Rectal smooth muscle tissue (tissue), 1 donor: ENCODE data around the gene MUSK.
A peak's percentile ranks its signal among the peaks of the same experiment; 100 is the strongest.

ENCODE experiments used
- H3K27ac ChIP-seq: one replicate; pipeline ENCODE4 v1.7.0; 2013; ENCODE audit warnings: low read depth, low read length, inconsistent platforms
- H3K27me3 ChIP-seq: one replicate; pipeline ENCODE4 v1.7.0; 2013; ENCODE audit warnings: low read length; ENCODE audit not compliant: control insufficient read depth, insufficient read depth
- H3K36me3 ChIP-seq: one replicate; pipeline ENCODE4 v1.7.0; 2013; ENCODE audit warnings: low read length; ENCODE audit not compliant: control insufficient read depth, insufficient read depth
- H3K4me1 ChIP-seq: one replicate; pipeline ENCODE4 v1.7.0; 2013; ENCODE audit warnings: low read length; ENCODE audit not compliant: control insufficient read depth, insufficient read depth
- H3K4me3 ChIP-seq: one replicate; pipeline ENCODE4 v1.7.0; 2013; ENCODE audit warnings: low read length
- H3K9ac ChIP-seq: one replicate; pipeline ENCODE4 v1.7.0; 2013; ENCODE audit warnings: low read length

Gene MUSK

DNA sequence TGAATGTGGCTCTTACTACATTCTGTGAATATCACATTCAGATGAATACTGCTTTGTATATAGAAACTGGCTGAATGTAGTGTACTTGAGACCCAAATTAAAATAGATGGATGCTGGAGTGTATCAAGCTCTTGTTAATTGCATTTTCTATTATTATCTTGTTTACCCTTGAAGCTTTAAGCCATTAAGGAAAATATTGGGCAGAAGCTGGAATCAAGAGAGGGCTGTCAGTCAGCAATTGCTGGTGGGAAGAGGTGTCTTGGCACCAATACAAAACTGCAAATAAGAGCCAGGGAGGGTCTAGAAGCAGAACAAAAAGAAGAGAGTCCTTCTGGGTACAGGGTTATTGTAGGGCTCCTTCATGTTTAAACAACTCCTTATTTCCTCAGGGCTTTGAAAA is 38.8 kb downstream of the MUSK start:
- Histone ChIP-seq H3K9ac (no peak overlapping the region), H3K27me3 (no peaks in the 10 kb centered on the region), H3K27ac (no peak overlapping the region), H3K36me3 (no peaks in the 10 kb centered on the region), H3K4me1 (no peaks in the 10 kb centered on the region), H3K4me3 (no peak overlapping the region)

DNA sequence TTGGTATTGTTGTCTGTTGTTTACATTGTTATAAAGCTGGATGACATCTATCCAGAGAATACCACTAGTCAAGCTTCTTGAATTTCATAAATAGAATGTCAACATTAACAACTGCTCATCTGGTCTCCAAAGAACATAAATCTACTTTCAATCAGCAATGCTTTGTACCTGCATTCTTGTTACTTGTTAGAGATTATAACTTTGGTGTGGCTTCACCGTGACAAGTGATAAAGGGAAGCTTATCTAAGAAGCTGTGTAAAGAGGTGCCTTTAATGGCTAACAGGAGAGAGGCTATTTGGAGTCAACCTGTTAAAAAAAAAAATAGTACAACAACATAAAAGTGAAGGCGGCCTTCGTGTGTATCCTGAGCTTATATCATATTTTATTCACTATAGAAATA is 41.8 kb downstream of the MUSK start:
- H3K4me3 ChIP-seq, result no peak overlapping the region
- no peaks in the 10 kb centered on the region for H3K36me3 ChIP-seq
- H3K27me3 ChIP-seq, result no peaks in the 10 kb centered on the region
- H3K9ac ChIP-seq, result no peak overlapping the region
- no peak overlapping the region for H3K27ac ChIP-seq
- H3K4me1 ChIP-seq, result no peaks in the 10 kb centered on the region

DNA sequence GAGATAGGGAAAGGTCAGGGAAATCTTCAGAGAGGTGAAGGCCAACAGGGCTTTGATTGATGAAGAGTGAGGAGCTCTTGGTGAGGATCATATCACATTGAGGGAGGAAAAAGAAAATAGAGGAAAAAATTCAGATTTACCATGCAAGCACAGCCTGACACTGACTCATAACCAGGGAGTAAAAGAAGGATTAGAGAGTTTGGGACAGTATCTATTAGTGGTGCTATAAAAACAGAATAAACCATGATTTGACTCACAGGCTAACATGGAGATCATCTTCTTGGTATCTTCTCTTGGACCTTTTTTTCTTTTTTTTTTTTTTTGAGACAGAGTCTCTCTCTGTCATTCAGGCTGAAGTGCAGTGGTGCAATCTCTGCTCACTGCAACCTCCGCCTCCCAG is 44.4 kb downstream of the MUSK start:
- H3K9ac ChIP-seq, result no peak overlapping the region
- H3K27me3 ChIP-seq, result no peaks in the 10 kb centered on the region
- no peaks in the 10 kb centered on the region for H3K4me1 ChIP-seq
- no peak overlapping the region for H3K4me3 ChIP-seq
- no peaks in the 10 kb centered on the region for H3K36me3 ChIP-seq
- H3K27ac ChIP-seq, result no peak overlapping the region

DNA sequence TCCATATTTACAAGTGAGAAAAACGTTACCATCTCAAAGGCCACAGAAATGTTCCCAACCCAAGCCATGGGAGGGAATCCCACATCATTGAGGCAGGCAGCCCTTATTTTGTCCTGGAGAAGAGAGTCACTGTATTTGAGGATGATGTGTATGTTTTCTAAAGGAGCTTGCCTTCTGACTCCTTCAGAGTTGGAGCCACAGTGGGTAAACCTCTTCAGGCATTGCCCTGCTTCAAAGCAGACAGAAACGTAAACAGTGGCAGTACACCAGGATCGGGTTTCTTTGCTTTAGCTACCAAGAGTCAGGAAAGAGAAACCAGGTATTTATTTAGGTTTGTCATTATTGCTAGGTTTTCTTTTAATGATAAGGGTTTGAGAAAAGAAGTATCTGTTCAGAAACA is 45.7 kb downstream of the MUSK start:
- Histone ChIP-seq H3K27ac (no peak overlapping the region), H3K27me3 (no peaks in the 10 kb centered on the region), H3K4me1 (no peaks in the 10 kb centered on the region), H3K36me3 (no peaks in the 10 kb centered on the region), H3K4me3 (no peak overlapping the region), H3K9ac (no peak overlapping the region)

DNA sequence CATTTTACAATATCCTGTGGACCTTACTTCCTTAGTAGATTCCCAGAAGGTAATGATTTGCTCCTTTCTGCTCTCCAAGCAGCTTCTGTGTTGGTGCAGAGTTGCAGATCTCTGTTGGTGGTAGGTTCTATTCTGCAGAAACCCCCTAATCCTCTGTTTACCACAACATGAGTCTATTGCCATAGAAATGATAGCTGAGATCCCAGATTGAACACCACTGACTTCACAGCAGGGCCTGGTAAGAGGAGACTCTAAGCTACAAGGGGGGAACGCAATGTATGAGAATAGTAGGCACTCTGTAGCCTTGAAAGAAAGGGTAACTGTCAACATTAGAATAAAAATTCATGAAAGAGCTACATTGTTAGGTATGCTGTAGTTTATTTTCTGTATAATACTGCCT is 59.5 kb downstream of the MUSK start:
- H3K27me3 ChIP-seq, result no peaks in the 10 kb centered on the region
- no peak overlapping the region for H3K4me3 ChIP-seq
- H3K36me3 ChIP-seq, result no peaks in the 10 kb centered on the region
- no peak overlapping the region for H3K27ac ChIP-seq
- no peaks in the 10 kb centered on the region for H3K4me1 ChIP-seq
- no peak overlapping the region for H3K9ac ChIP-seq

DNA sequence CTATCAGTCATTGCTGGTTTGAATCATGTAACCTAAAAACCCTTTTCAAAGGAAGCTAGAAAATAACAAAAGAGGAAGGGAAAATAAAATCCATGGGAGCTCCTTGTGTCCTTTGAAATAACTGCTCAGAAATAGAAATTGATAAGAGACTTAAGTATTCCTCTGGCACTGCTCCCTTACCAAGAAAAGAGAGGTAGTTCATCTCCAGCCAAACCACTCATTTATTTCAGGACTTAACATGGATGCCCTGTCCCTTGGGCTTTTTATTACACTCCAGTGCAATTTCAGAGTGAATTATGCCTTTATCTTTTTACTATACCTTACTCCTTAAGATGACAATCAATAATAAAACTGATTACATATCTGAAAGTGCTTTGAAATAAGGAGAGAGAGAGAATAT is 61.0 kb downstream of the MUSK start:
- Histone ChIP-seq H3K4me1 (no peaks in the 10 kb centered on the region), H3K4me3 (no peak overlapping the region), H3K9ac (no peak overlapping the region), H3K27me3 (no peaks in the 10 kb centered on the region), H3K27ac (no peak overlapping the region), H3K36me3 (no peaks in the 10 kb centered on the region)

DNA sequence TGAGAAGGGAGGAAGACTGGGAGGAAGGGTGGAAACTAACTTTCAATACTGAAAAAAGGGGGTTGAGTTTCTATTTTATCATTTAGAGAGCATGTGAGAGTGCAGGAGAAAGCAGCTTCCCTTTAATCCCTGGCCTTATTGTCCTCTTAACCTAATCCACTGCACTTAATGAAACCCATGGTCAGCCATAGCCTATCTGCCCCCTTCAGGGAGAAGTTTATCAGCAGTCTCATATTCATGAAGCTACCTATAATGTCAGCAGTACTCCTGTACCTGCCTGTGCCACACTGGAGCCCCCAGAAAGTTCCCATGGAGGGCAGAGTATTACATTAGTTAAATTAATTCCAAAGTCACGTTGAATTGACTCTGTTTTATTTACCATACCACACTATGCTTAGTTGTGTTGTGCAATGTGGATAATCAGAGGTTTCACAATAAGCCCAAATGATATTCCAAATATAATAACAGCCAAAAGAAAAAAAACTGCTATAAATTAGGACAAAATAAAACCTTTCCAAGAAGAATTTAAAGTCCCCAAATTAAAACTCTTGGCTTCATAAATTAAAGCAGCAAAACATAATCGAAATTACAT is 62.9 kb downstream of the MUSK start:
- no peak overlapping the region for H3K9ac ChIP-seq

DNA sequence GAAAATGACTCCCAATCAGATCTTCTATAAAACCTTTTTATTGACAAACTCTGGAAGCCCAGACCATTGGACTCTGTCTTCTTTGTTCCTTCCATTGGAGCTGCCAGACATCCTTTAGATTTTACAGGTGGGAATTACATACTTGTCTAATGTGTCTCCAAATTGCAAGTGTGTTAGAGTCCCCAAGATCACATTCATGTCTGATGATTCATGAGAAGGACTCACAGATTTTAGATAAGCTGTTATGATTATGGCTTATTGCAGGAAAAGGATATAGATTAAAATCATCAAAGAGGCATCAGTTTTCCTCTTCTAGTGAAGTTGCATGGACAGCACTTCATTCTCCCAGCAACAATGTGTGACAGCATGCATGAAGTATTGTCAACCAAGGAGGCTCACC is 70.4 kb downstream of the MUSK start:
- no peaks in the 10 kb centered on the region for H3K27me3 ChIP-seq
- peaks cover 6% of the 10 kb centered on the region for H3K4me1 ChIP-seq
- H3K9ac ChIP-seq, result no peak overlapping the region
- H3K4me3 ChIP-seq, result no peak overlapping the region
- no peaks in the 10 kb centered on the region for H3K36me3 ChIP-seq
- H3K27ac ChIP-seq, result no peak overlapping the region

More for the DNA sequence above, 62.9 kb downstream of the MUSK start:
- H3K36me3 ChIP-seq, result no peaks in the 10 kb centered on the region
- no peaks in the 10 kb centered on the region for H3K27me3 ChIP-seq
- no peak overlapping the region for H3K4me3 ChIP-seq
- no peaks in the 10 kb centered on the region for H3K4me1 ChIP-seq
- H3K27ac ChIP-seq, result no peak overlapping the region

DNA sequence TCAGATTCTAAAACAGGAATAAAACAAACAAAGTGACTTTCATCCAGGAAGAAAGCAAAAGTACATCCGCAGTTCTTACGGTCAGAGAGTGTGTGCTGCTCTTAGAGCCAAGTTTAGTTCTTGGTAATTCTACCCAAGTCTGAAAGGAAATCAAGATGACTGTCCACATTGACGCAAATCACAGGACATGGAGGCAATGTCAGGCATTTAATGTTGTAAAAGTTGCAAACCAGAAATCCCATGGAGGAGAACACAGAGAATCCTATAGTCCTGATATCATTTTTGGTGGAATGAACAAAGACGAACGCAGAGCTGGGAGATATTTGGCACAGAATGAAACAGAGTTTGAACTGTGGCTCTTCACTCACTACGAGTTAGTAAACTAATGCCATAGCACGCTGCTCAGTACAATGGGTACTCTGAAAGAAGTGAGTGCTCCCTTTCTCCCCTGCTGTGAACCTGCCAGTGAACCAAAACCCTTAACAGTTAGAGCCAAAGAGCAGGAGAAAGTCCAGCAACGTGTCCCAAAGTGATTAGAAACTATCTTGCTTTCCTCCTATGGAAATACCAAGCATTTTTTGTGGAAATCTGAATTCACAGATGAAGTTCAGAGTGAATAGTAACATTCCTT is 74.3 kb downstream of the MUSK start:
- peak overlapping the region; percentile 58 for H3K27ac ChIP-seq
- no peaks in the 10 kb centered on the region for H3K36me3 ChIP-seq
- H3K4me1 ChIP-seq, result peaks cover 15% of the 10 kb centered on the region
- H3K4me3 ChIP-seq, result no peak overlapping the region
- no peak overlapping the region for H3K9ac ChIP-seq
- no peaks in the 10 kb centered on the region for H3K27me3 ChIP-seq

DNA sequence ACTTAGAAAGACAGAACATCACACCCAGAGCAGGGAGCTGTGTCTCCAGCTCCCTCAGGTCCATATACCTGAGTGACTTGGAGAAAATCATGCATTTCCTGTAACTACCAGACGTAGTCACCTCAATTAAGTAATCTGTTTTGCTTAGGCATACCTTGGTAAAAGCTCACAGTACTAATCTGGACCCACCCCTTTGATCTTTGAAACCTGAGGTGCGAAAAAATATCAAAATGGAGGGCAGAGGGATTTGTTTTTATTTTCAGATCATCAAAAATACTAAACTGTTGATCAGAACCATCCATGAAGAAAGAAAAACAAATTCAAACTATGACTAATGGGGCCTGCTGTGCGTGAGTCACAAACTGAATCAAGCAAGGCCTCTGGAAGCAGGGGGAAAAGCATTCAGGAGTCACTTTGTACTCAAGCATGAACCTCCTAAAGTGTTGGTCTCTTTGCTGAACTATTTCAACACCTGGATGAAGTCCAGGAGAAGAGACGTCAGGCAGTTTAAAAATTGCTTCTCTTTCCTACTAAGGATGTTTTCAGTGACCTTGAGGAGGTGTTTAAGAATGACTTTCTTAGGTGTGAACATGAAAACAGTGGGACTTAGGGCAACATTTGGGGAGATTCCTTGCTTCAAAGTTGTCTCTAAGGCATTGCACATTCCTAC is 76.3 kb downstream of the MUSK start:
- H3K36me3 ChIP-seq, result no peaks in the 10 kb centered on the region
- H3K4me3 ChIP-seq, result no peak overlapping the region
- no peaks in the 10 kb centered on the region for H3K27me3 ChIP-seq
- no peak overlapping the region for H3K9ac ChIP-seq
- H3K27ac ChIP-seq, result peak overlapping the region; percentile 57
- H3K4me1 ChIP-seq, result peaks cover 15% of the 10 kb centered on the region

DNA sequence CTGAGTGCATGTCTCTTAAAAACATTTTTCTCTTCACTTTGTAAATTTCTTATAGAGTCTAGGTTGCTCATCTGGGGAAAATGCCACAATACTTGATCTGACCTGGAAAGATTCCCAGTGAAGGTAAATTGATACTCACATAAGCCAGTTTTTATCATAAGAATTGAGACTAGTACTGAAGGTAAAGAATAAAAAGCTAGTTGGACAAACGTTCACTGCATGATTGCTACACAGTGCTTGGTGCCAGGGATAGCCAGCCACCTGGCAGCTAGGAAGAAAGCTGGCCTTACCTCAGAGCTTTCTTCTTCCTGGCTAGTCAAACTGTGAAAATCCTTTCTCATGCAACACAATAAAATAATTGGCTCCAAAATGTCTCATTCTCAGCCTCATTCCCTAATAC is 77.1 kb downstream of the MUSK start:
- Histone ChIP-seq H3K27me3 (no peaks in the 10 kb centered on the region), H3K4me1 (peaks cover 15% of the 10 kb centered on the region), H3K36me3 (no peaks in the 10 kb centered on the region), H3K27ac (peak overlapping the region; percentile 15), H3K9ac (no peak overlapping the region), H3K4me3 (no peak overlapping the region)

DNA sequence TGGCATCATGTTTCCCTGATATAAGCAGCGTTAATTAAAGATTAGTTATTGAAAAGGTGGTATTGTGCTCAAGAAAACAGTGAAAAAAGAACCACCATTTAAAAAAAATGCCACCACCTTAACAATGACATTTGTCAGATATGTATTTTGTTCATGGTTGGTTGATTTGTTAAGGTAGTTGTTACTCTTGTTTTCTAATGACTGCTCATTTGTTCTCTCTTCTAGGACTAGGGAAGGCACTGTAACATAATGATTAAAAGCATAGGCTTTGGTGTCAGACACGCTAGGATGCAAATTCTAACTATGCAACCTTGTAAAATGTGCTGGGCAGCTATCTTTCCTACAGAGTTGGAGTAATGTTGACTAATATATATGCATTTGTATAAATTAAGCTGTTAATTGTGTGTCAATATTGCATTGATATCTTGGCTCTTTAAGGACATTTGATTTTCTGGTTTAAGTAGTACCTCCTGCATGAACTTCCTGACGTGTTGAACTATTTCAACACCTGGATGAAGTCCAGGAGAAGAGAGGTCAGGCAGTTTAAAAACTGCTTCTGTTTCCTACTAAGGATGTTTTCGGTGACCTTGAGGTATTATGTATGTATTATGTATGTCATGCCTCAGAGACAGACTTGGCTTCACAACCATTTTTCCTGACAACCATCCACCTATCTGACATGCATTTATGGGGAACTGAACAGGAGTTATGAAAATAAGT is 77.8 kb downstream of the MUSK start:
- peak overlapping the region; percentile 15 for H3K27ac ChIP-seq
- no peaks in the 10 kb centered on the region for H3K27me3 ChIP-seq
- H3K9ac ChIP-seq, result no peak overlapping the region
- no peaks in the 10 kb centered on the region for H3K36me3 ChIP-seq
- H3K4me3 ChIP-seq, result no peak overlapping the region
- peaks cover 15% of the 10 kb centered on the region for H3K4me1 ChIP-seq
